Measurements from ENCODE around the gene PAAF1.

Gene PAAF1

GRCh38 chr11:73876424-73877310 is at the start of gene PAAF1, which contains the start of gene COA4:
TSS of gene PAAF1 (plus strand) at chr11:73876999. CDS start at chr11:73877022, 23 bp downstream.
TSS of gene COA4 (minus strand) at chr11:73876846. CDS start at chr11:73873378, 3,468 bp downstream.
- no peak for TF ChIP-seq ZNF274 (IDR thresholded peaks at IDR 0.05; ENCODE audit: low read depth, low read length)

GRCh38 chr11:73830261-73830660 is 46.5 kb upstream of the PAAF1 start:
- no peak overlapping the region for H3K4me3 ChIP-seq (ENCODE audit: low read length)
- no peak for TF ChIP-seq ZNF274 (IDR thresholded peaks at IDR 0.05; ENCODE audit: low read depth, low read length)

More at GRCh38 chr11:73876424-73877310, at the start of gene PAAF1, which contains the start of gene COA4:
- H3K4me3 ChIP-seq (ENCODE audit: low read length), result peak within 1 kb of the TSS; percentile 90

GRCh38 chr11:73833067-73833466 is 43.7 kb upstream of the PAAF1 start:
- TF ChIP-seq ZNF274 (IDR thresholded peaks at IDR 0.05; ENCODE audit: low read depth, low read length), result no peak

GRCh38 chr11:73838443-73839122 is 38.2 kb upstream of the PAAF1 start:
- no peak for TF ChIP-seq ZNF274 (IDR thresholded peaks at IDR 0.05; ENCODE audit: low read depth, low read length)
- H3K4me3 ChIP-seq (ENCODE audit: low read length), result no peak overlapping the region

More at GRCh38 chr11:73833067-73833466, 43.7 kb upstream of the PAAF1 start:
- no peak overlapping the region for H3K4me3 ChIP-seq (ENCODE audit: low read length)

GRCh38 chr11:73839123-73839457 is 37.7 kb upstream of the PAAF1 start:
- H3K4me3 ChIP-seq (ENCODE audit: low read length), result no peak overlapping the region
- TF ChIP-seq ZNF274 (IDR thresholded peaks at IDR 0.05; ENCODE audit: low read depth, low read length), result no peak

GRCh38 chr11:73851046-73851764 is 25.6 kb upstream of the PAAF1 start:
- no peak overlapping the region for H3K4me3 ChIP-seq (ENCODE audit: low read length)
- no peak for TF ChIP-seq ZNF274 (IDR thresholded peaks at IDR 0.05; ENCODE audit: low read depth, low read length)

- no peak overlapping the region for H3K4me3 ChIP-seq (ENCODE audit: low read length)
- no peak for TF ChIP-seq ZNF274 (IDR thresholded peaks at IDR 0.05; ENCODE audit: low read depth, low read length)
Observed at GRCh38 chr11:73852049-73852448, 24.8 kb upstream of the PAAF1 start.

GRCh38 chr11:73854680-73855079 is 22.1 kb upstream of the PAAF1 start:
- no peak overlapping the region for H3K4me3 ChIP-seq (ENCODE audit: low read length)
- TF ChIP-seq ZNF274 (IDR thresholded peaks at IDR 0.05; ENCODE audit: low read depth, low read length), result no peak

- no peak for TF ChIP-seq ZNF274 (IDR thresholded peaks at IDR 0.05; ENCODE audit: low read depth, low read length)
- no peak overlapping the region for H3K4me3 ChIP-seq (ENCODE audit: low read length)
Observed at GRCh38 chr11:73856031-73856567, 20.7 kb upstream of the PAAF1 start.

GRCh38 chr11:73859671-73860070 is 17.1 kb upstream of the PAAF1 start:
- no peak for TF ChIP-seq ZNF274 (IDR thresholded peaks at IDR 0.05; ENCODE audit: low read depth, low read length)
- no peak overlapping the region for H3K4me3 ChIP-seq (ENCODE audit: low read length)

GRCh38 chr11:73860202-73860601 is 16.6 kb upstream of the PAAF1 start:
- H3K4me3 ChIP-seq (ENCODE audit: low read length), result no peak overlapping the region
- TF ChIP-seq ZNF274 (IDR thresholded peaks at IDR 0.05; ENCODE audit: low read depth, low read length), result no peak

- H3K4me3 ChIP-seq (ENCODE audit: low read length), result no peak overlapping the region
Observed at GRCh38 chr11:73862986-73863385, 13.8 kb upstream of the PAAF1 start.

GRCh38 chr11:73866095-73866579 is 10.7 kb upstream of the PAAF1 start:
- no peak overlapping the region for H3K4me3 ChIP-seq (ENCODE audit: low read length)
- no peak for TF ChIP-seq ZNF274 (IDR thresholded peaks at IDR 0.05; ENCODE audit: low read depth, low read length)

More at GRCh38 chr11:73862986-73863385, 13.8 kb upstream of the PAAF1 start:
- no peak for TF ChIP-seq ZNF274 (IDR thresholded peaks at IDR 0.05; ENCODE audit: low read depth, low read length)

GRCh38 chr11:73866586-73866996 is 10.2 kb upstream of the PAAF1 start:
- H3K4me3 ChIP-seq (ENCODE audit: low read length), result no peak overlapping the region
- no peak for TF ChIP-seq ZNF274 (IDR thresholded peaks at IDR 0.05; ENCODE audit: low read depth, low read length)
